Stimulated activated CD4-positive, alpha-beta T cell treated with anti-CD3 and anti-CD28 coated beads, Interleukin-2, amount 100 ng/mL, for 4 hours (primary cell): ENCODE measurements around the gene KIRREL3.

Experiments
- DNase-seq: peaks from one replicate; pipeline ENCODE4 v3.0.0-alpha.2; 2020; ENCODE audit warnings: low read depth

The KIRREL3 gene

DNA sequence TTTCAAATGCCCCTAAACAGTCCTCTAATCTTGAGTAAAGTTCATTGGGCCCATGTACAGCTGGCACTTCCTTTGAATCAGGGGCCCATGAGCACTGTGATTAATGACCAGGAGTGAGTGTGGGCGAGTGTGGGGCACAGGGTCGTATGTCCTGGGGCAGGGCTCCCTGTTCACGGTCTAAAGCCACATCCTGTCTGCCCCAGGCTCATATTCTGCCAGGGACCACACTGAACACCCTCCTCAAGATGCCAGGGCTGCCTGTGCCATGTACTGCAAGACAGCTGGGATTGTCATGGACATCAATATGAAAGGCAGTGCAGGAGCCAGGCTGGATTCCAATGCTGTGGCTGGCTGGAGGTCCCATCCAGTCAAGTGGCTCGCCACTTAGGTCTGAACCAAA lies 130.5 kb downstream of the KIRREL3 start:
- DNase-seq, result no peak

DNA sequence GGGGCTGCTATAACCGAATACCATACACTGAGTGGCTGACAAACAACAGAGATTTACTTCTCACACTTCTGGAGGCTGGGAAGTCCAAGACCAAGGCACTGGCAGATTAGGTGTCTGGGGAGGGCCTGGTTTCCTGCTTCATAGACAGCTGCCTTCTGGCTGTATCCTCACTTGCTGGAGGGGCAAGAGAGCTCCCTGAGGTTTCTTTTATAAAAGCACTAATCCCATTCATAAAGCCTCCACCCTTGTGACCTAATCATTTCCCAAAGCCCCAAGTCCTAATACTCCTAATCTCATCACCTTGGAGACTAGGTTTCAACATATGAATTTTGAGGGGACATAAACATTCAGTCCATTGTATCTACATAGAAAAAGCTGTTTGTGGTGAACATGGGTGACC lies 131.8 kb downstream of the KIRREL3 start:
- DNase-seq, result no peak

DNA sequence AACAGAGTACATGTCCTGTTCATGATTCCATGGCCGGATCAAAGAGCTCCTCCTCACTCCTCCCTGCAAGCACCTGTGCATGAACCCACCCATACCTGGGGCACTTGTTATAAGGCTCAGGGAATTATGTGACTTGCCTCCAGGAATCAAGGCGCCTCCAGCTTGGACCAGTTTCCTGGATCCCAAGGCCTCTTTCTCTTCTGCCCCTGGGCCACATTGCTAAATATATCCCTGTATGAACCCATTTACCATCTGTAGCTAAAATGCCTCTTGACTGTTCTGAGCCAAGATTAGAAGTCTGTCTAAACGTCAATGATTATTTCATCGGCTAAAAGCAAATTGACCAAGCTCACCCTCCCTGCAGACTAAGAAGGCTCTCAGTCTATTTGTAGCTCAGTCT lies 135.6 kb downstream of the KIRREL3 start:
- no peak for DNase-seq

DNA sequence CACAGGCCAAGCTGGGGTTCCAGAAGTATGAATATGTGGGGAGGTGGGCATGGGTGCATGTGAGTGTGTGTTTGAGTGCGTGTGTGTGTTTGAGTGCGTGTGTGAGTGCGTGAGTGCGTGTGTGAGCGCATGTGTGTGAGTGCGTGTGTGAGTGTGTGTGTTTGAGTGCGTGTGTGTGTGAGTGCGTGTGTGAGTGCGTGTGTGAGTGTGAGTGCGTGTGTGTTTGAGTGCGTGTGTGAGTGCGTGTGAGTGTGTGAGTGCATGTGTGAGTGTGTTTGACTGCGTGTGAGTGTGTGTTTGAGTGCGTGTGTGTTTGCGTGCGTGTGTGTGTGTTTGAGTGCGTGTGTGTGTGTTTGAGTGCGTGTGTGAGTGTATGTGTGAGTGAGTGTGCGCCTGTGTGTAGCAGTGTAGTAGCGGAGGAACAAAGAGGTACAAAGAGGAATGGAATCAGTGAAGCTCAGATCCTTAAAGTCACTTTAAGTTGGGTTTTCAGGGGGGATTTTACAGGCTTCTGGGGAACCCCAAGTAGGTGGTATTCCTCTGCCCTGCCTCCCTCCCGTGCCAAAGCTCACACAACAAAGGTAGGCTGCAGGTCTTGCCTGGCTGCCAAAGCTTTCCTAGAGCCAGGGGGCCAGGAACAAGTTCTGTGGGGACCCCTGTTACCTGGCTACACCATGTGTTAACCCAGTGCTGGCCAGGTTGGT lies 137.1 kb downstream of the KIRREL3 start:
- no peak for DNase-seq

DNA sequence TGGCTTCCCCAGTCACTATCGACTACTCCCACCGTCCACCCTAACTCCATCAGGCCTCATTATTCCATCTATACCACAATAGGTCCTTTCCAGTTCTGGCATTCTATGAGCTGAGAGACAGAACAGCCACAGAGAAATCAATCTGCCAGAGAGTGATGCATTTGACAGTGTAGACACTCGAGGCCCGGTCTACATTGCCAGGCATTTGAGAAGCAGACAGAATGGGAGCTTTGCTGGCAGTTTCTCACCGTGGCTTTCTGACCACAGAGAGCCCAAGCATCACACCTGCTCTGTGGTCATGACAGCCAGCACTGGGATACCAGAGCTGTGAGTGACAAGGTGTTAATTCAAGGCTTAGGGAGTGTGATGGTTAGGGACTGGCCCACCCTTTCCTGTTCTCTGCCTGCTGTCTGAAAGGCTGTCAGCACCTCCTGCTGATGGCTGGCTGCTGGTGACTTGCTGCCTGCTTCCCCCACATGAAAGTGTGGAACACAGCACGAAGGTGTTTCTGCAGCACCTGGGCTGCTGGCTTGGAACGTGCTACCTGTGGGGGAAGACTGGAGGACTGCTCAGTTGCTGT lies 137.8 kb downstream of the KIRREL3 start:
- no peak for DNase-seq

DNA sequence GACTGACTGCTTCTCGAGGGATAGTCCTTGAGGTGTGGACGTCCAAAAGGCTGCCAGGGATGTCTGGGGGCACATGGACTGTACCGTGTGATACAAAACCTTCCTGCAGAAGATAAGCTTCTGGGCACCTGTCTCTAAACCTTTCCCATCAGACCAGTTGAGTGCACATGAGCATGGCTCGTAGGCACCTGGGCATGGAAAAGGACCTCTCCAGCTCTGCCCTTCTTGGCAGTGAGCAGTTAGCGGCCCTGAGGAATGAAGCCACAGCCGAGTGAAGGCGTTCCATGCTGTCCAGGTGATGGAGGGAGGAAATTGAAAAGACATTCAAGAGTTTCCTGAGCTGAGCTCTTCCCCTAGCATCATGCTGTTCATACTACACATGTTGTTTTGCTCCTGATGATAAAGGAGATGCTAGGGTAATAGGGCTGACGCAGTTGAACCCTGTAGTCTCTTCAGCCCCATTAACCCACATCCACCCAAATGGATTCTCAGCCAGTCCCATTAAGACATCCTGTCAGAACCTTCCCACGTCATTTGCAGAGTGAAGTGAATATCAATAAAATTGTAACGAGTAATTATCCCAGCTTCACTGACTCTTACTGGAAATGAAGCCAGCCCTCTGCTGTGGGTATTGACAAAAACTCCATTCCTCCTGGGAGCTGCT lies 138.6 kb downstream of the KIRREL3 start:
- no peak for DNase-seq

DNA sequence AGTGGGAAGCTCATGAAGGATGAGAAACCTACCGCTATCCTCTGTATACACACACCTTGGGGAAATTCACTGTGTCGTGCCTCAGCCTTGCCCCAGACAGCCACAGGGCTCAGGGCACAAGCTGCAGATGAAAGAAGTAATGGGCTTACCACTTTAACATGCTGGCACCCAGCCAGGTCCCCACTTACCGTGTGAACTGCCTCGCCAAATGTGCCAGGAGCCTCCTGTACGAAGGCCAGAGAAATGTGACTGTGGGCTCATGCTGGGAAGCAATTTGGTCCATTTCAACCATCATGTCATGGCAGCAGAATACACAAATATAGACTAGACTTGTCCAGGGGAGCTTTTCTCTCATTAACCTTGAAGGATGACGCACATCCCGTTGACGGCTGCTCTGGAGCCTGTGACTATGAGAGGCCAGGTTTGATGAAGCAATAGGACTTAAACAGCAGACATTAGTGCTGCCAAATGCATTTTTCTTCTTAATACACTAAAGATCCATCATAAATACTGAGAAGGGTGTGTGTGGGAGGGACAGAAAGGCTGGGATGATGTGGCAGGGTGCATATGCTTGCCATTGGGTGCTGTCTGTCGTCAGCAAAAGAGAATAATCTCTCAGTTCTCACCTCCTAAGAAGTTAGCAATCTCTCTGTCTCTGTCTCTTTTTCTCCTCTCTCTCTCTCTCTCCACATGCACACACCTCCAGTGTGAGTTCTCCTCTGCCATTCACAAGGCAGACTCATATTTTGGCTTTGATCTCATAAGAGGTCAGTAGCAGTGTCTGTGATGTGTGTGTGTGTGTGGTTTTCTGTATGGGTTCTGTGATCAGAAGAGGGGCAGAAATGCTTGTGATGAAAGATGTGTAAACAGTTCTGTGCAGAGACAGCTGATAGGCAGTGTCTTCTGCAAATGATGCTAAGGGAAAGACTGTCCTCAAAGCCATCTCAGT lies 142.4 kb downstream of the KIRREL3 start:
- DNase-seq, result no peak

DNA sequence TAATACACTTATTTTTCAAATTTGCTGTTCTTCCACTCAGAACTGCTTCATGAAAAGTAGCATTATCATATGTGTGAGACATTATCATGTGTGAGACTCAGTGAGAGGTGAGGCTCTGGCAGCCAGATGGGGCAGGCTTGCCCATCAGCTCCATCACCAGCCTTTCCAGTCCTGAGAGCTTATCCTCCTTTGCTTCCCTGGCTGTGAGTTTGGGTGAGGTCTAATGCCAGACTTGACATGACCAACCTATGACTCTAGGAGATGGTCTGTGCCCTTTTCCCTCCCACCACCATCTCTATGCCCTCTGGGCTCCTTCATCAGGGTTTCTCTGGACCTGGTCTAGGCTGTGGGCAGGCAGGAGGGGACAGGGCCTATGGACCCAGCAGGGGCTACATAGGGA lies 145.0 kb downstream of the KIRREL3 start:
- no peak for DNase-seq

DNA sequence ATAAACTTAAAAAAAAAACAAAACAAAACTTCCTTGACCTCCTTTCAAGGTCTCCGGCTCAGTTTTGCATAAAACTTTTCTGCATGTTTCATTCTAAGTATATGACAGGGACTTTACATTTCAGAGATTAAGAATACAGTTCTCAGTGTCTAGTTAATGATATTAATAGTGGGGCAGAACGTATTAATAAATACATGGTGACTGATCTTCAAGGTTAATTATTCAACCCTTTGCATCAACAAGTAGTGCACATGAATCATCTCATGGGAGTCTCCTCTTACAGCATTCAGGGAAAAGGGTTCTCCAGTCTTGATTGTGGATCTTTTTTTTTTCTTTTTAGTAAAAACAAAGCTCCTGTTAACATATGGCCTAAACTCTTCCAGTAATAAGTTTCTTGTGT lies 146.8 kb downstream of the KIRREL3 start:
- no peak for DNase-seq

DNA sequence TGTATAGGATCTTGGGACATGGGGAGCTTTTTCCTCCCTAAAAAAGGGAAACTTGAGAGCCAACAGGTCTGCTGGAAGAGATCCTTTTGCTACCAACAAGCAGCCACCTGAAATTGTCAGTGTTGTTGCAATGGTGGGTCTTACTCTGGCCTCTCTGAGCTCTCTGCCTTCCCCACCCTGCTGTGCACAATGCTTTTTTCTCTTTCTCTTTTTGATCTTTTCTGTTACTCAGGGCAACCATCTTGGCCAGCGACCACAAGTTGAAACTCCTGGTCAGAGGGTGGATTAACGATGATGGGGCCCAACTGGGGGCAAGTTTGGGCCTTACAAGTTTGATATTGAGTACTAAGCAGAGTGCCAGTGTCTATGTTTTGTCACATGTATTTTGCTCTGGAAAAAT lies 155.8 kb downstream of the KIRREL3 start:
- no peak for DNase-seq

DNA sequence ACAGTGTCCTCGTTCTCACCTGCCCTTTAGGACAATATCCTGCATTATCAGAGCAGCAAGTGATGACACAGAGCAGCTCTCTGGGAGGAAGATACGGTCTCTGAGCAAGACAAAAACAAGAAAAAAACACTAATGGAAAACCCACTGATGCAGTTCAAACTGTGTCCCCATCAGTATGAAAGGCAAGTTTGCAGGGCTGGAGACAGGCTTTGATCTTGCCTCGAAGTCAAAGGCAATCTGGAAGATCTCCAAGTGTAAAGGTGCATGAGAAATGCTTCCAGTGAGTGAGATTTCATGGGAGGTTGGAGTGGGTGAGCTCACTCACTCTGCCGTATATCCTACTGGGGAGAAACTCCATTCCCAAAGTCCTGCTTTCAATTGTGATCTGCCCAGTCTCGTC lies 157.5 kb downstream of the KIRREL3 start:
- DNase-seq, result no peak

DNA sequence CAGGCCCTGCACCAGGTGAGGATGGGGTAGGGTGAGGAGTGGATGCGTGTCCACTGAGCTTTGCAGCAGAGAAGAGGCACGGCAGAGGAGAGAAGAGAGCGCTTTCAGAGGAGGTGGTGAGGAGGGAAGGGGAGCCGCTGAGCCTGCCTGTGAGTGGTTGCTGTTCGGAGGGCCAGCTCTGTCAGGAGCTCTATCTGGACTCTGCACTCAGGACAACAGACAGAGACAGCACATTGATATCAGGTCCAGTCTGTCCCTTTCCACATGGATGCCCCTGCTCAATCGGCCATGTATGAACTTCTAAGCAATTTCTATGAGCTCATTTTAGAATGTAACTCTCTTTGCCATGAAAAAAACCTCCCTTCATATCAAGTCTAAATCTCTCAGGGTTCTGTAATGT lies 158.6 kb downstream of the KIRREL3 start:
- DNase-seq, result no peak

DNA sequence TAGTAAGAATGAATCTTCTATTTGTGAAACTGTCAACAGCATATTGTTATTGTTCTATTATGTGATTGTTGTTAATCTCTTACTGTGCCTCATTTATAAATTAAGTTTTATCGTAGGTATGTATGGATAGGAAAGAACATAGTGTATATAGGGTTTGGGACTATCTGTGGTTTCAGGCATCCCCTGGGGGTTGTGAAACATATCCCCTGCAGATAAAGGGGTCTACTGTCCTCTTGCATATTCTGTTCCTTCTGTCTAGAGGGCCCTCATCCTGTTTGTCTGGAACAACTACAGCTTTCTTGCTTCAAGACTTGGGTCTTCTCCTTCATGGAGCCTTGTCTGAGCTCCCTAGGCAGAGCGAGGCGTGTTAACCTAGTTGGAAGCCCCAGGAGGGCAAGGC lies 159.6 kb downstream of the KIRREL3 start:
- no peak for DNase-seq

DNA sequence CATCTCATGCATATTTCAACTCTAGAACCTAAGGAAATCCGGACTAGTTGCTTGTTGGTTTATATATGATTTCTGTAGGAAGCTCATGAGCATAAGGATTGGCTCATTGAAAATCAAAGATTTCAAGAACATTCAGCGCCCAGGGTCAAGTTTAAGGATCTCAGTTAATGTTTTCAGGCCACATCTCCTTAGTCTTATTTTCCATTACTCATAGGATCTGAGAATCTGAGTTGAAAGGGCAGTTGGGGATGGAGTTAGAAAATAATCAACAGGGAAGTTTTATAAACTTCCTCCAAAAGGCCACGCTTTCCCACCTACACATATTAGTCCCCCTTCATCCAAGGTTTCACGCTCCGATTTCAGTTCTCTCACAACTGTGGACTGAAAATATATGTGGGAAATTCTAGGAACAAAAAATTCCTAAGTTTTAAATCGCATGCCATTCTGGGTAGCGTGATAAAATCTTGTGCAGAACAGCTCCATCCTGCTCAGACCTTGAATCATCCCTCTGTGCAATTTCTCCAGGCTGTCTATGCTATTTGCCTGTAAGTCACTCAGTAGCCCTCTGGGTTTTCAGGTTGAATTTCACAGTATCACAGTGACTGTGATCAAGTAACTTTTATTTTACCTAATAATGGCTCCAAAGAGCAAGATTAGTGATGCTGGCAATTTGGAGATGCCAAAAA lies 160.2 kb downstream of the KIRREL3 start:
- no peak for DNase-seq

DNA sequence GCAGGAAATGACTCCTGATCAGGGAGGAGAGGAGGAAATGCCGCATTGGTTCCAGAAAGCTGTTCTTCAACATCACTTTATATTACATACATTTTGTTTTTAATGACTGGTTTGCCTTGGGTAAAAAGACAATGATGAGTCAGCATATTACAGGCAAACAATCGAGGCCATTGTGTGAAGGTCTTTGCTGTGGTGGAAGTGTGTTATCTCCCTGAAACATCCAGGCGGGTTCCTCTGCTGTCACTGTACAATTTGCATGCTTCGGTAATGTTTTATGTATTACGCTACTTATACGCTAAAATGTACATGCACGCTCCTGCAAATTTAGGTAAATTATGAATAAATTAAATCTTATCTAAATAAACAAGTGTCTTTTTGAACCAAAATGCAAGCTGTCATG lies 161.1 kb downstream of the KIRREL3 start:
- no peak for DNase-seq

DNA sequence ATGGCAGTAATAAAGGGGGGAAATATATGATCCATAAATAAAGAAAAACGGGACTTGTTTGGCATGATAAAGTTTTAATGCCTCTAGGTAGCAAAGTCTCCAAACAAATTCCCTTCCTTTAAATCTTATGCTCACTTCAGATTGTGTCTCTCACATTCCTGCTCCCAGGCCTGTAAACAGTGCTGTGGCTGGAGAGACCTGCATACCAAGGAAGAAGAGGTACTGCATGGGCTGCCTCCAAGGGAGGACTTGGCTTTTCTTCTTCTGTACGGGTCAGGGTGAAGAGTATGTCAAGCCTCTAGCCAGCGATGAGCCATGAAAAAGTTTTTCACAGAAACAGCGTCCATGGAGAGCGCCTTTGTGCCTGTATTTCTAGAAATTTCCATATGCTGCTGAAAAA lies 161.8 kb downstream of the KIRREL3 start:
- no peak for DNase-seq

DNA sequence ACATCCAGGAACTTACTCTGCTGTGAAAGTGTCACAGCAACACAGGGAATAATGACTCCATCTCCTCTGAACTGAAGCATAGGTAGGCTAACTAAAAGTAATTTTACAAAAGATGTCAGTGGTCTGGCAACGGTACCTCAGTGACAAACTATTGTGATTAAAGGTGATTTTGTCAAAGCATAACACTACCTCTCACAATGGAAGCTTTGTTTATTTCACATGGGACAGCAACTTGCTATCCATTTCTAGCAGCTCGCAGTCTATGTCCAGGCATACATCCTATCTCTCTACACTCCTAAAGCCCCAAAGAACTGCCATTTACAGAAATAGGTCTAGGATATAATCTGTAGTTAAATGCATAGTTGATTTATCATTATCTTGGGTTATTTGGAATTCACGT lies 163.0 kb downstream of the KIRREL3 start:
- no peak for DNase-seq

DNA sequence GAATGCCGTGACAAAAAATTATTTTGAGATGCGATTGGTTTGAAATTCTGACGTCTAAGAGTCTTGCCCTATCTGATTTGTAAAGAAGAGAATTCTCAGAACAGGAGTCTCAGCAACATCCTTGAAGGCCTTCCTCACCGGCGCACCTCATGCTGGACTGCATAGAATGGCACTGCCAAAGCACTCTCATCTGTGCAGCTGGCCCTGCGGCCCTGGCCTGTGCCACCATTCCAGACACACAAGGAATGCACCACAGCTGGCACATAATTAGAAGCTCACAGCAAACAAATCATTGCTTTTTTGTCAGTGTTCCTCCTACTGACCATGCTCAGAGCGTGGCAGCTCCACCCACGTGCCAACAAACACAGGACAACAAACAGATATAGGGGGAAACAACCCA lies 166.0 kb downstream of the KIRREL3 start:
- DNase-seq, result no peak

DNA sequence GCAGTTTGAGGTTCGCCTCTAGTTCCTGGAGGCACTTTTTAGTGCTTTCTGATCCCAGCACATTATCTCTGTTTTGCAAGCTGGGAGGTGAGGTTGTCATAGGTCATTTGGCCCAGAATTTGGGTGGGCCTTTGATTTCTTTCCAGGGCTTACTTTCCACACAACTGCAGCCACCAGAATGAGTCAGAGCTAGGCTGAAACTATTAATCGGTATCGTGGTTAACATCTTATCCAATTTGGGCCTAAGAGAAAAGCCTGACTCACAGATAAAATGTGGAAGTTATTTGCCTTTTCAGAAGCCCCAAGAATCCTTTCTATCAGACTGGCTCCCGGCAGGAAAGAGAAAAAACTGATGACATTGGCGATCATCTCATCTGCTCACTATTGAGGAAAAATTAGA lies 166.4 kb downstream of the KIRREL3 start:
- no peak for DNase-seq

DNA sequence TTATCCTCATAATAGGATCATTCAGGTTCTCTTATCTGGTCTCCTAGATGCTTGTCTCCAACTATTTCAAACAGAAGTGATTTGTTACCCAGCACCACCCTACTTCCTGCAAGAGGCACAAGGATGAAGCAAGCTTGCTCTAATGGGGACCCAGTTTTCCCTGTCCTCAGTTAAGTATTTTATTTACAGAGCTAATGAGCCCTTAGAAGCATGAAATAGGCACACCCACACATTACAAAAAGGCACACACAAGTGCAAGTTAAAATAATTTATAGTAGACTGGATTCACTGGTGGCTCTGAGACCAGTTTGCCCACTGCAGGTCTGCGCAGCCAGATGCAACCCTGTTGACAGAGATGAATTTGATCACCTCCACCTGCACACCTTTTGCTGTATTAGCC lies 167.5 kb downstream of the KIRREL3 start:
- DNase-seq, result no peak

DNA sequence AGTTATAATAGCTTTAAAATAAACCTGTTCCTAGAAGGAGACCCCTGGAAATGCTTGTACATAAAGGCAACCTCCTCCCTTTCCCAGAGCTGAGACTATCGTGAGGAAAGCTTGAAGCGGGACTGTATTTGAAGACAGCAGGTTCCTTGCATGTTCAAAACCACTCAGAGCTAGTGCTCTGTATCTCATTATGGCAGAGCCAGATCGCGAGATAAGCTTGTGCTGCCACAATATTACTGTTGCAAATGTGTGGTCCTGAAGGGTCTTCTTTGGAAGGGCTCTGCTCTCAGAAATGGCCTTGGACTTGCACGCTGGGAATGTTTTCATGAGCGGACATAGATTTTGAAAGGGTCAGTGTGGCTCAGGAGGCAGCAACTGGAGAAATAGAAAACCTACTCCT lies 168.2 kb downstream of the KIRREL3 start:
- no peak for DNase-seq

DNA sequence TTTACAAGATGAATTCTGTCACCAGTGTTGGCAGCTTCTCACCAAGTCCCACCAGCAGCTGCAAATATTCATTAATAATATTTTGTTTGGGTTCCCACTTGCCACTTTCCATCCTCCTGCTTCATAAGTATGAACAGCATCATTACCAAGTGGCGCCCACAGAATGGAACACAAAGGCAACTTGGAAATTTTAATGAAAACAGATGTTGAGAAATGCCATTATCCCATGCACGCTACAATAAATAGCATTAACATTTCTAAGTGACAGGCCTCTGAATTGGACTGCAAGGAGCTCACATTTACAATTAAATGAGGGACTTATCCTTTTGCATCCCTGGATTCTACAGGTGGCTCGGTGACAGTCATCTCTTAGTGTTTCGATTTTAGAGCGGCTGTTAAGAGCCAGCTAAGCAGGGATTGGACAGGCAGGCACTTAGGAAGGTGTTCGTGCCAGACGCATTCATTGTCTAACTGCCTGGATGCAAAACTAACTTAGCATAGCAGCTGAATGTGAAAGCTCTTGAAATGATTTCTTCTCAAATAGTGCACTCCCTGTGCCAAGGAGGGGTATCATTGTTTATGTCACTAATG lies 170.3 kb downstream of the KIRREL3 start:
- DNase-seq, result no peak
